OCI-LY1 (cell line): Measurements from ENCODE around the gene SFSWAP.

ENCODE experiments used
- H2AFZ ChIP-seq: fragments of 200-600 bp; sonication (generic), shearing (Covaris generic); 2 replicates; pipeline ENCODE4 v1.6.0; 2014; ENCODE audit warnings: antibody characterized with exemption, mild to moderate bottlenecking, low read length
- H3F3A ChIP-seq: fragments of 200-600 bp; sonication (generic), shearing (Covaris generic); 2 replicates; pipeline ENCODE4 v1.6.0; 2014; ENCODE audit warnings: mild to moderate bottlenecking, antibody characterized with exemption, low read length, moderate library complexity; ENCODE audit not compliant: insufficient read depth
- H3K27ac ChIP-seq: fragments of 200-600 bp; sonication (generic); 2 replicates; pipeline ENCODE4 v1.5.1; 2014; ENCODE audit warnings: low read length, mixed run types, mild to moderate bottlenecking, low read depth; ENCODE audit not compliant: poor library complexity, severe bottlenecking
- H3K27me3 ChIP-seq: fragments of 200-600 bp; sonication (generic); 2 replicates; pipeline ENCODE4 v1.6.0; 2014; ENCODE audit warnings: antibody characterized with exemption, mild to moderate bottlenecking, low read length, moderate library complexity; ENCODE audit not compliant: insufficient read depth
- H3K36me3 ChIP-seq: fragments of 200-600 bp; sonication (generic); 2 replicates; pipeline ENCODE4 v1.6.1; 2014; ENCODE audit warnings: mild to moderate bottlenecking, antibody characterized with exemption, low read length, moderate library complexity, mixed read lengths; ENCODE audit not compliant: insufficient read depth
- H3K4me1 ChIP-seq: fragments of 200-600 bp; sonication (generic); 2 replicates; pipeline ENCODE4 v1.5.1; 2014; ENCODE audit warnings: mild to moderate bottlenecking, low read length, moderate library complexity; ENCODE audit not compliant: insufficient read depth, severe bottlenecking
- H3K4me2 ChIP-seq: fragments of 200-600 bp; sonication (generic), shearing (Covaris generic); 2 replicates; pipeline ENCODE4 v1.6.1; 2014; ENCODE audit warnings: low read length
- H3K4me3 ChIP-seq: fragments of 200-600 bp; sonication (generic); 2 replicates; pipeline ENCODE4 v1.5.1; 2014; ENCODE audit warnings: low read length, low read depth, mild to moderate bottlenecking, mixed read lengths; ENCODE audit not compliant: poor library complexity, severe bottlenecking
- H3K79me2 ChIP-seq: fragments of 200-600 bp; shearing (Covaris generic); 2 replicates; pipeline ENCODE4 v1.6.1; 2016; ENCODE audit warnings: mixed run types, low read length, mixed read lengths; ENCODE audit not compliant: insufficient read depth
- H3K9ac ChIP-seq: fragments of 200-600 bp; sonication (generic), shearing (Covaris generic); 2 replicates; pipeline ENCODE4 v1.6.1; 2014; ENCODE audit warnings: mild to moderate bottlenecking, low read length, mixed read lengths
- H3K9me2 ChIP-seq: fragments of 200-600 bp; sonication (generic), shearing (Covaris generic); 2 replicates; pipeline ENCODE4 v1.6.1; 2014; ENCODE audit warnings: low read depth, mild to moderate bottlenecking, low read length, mixed read lengths
- H3K9me3 ChIP-seq: fragments of 200-600 bp; shearing (Covaris generic); 2 replicates; pipeline ENCODE4 v1.6.1; 2014; ENCODE audit warnings: low read length, mixed read lengths
- H4K20me1 ChIP-seq: fragments of 200-600 bp; sonication (generic), shearing (Covaris generic); 2 replicates; pipeline ENCODE4 v1.6.0; 2016; ENCODE audit warnings: mild to moderate bottlenecking, low read length; ENCODE audit not compliant: insufficient read depth
- CTCF ChIP-seq: fragments of 200-600 bp; sonication (generic), shearing (Covaris generic); IDR thresholded peaks from 2 replicates; pipeline ENCODE4 v1.5.1; 2017; ENCODE audit warnings: mild to moderate bottlenecking, antibody characterized with exemption, low read length, moderate library complexity, mixed read lengths
- EZH2 ChIP-seq: fragments of 200-600 bp; sonication (generic), shearing (Covaris generic); IDR thresholded peaks from 2 replicates; pipeline ENCODE4 v1.8.0; 2017; ENCODE audit warnings: borderline replicate concordance, mixed run types, mild to moderate bottlenecking, antibody characterized with exemption, low read length, moderate library complexity, mixed read lengths

SFSWAP gene

GRCh38 chr12:131845121-131845520 is 134.2 kb downstream of the SFSWAP start:
- H3K9me2 ChIP-seq = no peaks in the 10 kb centered on the region
- no peaks in the 10 kb centered on the region for H3K4me1 ChIP-seq
- no peak overlapping the region for H3K4me3 ChIP-seq
- no peaks in the 10 kb centered on the region for H3K9me3 ChIP-seq
- H3K27ac ChIP-seq = no peak overlapping the region
- no peaks in the 10 kb centered on the region for H3K36me3 ChIP-seq
- H3K4me2 ChIP-seq = no peak overlapping the region
- no peaks in the 10 kb centered on the region for H3K79me2 ChIP-seq
- H3K27me3 ChIP-seq = no peaks in the 10 kb centered on the region
- H4K20me1 ChIP-seq = no peaks in the 10 kb centered on the region
- no peaks in the 10 kb centered on the region for H3F3A ChIP-seq
- no peak overlapping the region for H3K9ac ChIP-seq
- no peak overlapping the region for H2AFZ ChIP-seq
- TF ChIP-seq EZH2 (no peak), CTCF (no peak)

GRCh38 chr12:131847456-131847855 is 136.6 kb downstream of the SFSWAP start:
- Histone ChIP-seq H4K20me1 (no peaks in the 10 kb centered on the region), H3K9me2 (no peaks in the 10 kb centered on the region), H3K4me1 (no peaks in the 10 kb centered on the region), H3K27me3 (no peaks in the 10 kb centered on the region), H3K79me2 (no peaks in the 10 kb centered on the region), H3K9ac (no peak overlapping the region), H3F3A (no peaks in the 10 kb centered on the region), H3K36me3 (no peaks in the 10 kb centered on the region), H3K4me2 (no peak overlapping the region), H3K9me3 (no peaks in the 10 kb centered on the region), H2AFZ (no peak overlapping the region), H3K27ac (no peak overlapping the region), H3K4me3 (no peak overlapping the region)
- TF ChIP-seq EZH2 (no peak), CTCF (no peak)

- Histone ChIP-seq H3K4me1 (no peaks in the 10 kb centered on the region), H2AFZ (no peak overlapping the region), H3K36me3 (no peaks in the 10 kb centered on the region), H3K9me3 (no peaks in the 10 kb centered on the region), H3F3A (no peaks in the 10 kb centered on the region), H3K27ac (no peak overlapping the region), H3K4me2 (no peak overlapping the region), H3K4me3 (no peak overlapping the region), H3K27me3 (0 out of 2 replicates have a peak, but pooled peaks cover under 1% of the 10 kb centered on the region), H3K9ac (no peak overlapping the region), H3K79me2 (no peaks in the 10 kb centered on the region), H3K9me2 (no peaks in the 10 kb centered on the region), H4K20me1 (no peaks in the 10 kb centered on the region)
- TF ChIP-seq CTCF (no peak), EZH2 (no peak)
Measured at GRCh38 chr12:131848753-131849152, 137.9 kb downstream of the SFSWAP start.
